HUES48 (cell line): ENCODE measurements around the gene SNAPIN.

Experiments used
- H3K27ac ChIP-seq: one replicate; pipeline ENCODE4 v1.7.0; 2013; ENCODE audit warnings: low read depth, low read length, inconsistent platforms
- H3K27me3 ChIP-seq: 2 replicates; pipeline ENCODE4 v1.6.1; 2013; ENCODE audit warnings: mild to moderate bottlenecking, low read length; ENCODE audit not compliant: control insufficient read depth, insufficient read depth
- H3K36me3 ChIP-seq: 2 replicates; pipeline ENCODE4 v1.6.1; 2013; ENCODE audit warnings: low read length; ENCODE audit not compliant: control insufficient read depth, insufficient read depth
- H3K4me1 ChIP-seq: 2 replicates; pipeline ENCODE4 v1.6.1; 2013; ENCODE audit warnings: mild to moderate bottlenecking, low read length; ENCODE audit not compliant: control insufficient read depth, insufficient read depth
- H3K4me3 ChIP-seq: 2 replicates; pipeline ENCODE4 v1.5.1; 2013; ENCODE audit warnings: mild to moderate bottlenecking, low read depth, low read length
- H3K9ac ChIP-seq: 2 replicates; pipeline ENCODE4 v1.6.1; 2013; ENCODE audit warnings: mild to moderate bottlenecking, low read depth, low read length, moderate library complexity
- H3K9me3 ChIP-seq: 2 replicates; pipeline ENCODE4 v1.6.1; 2013; ENCODE audit warnings: low read length; ENCODE audit not compliant: control insufficient read depth, insufficient read depth

The SNAPIN gene

GRCh38 chr1:153649137-153649862 is 9.2 kb upstream of the SNAPIN start:
- Histone ChIP-seq H3K9me3 (no peaks in the 10 kb centered on the region), H3K27ac (no peak overlapping the region), H3K9ac (no peak overlapping the region), H3K36me3 (peaks cover 24% of the 10 kb centered on the region), H3K27me3 (no peaks in the 10 kb centered on the region), H3K4me1 (no peaks in the 10 kb centered on the region), H3K4me3 (no peak overlapping the region)

- H3K36me3 ChIP-seq: peaks cover 19% of the 10 kb centered on the region
- no peak overlapping the region for H3K27ac ChIP-seq
These were observed 8.7 kb upstream of the SNAPIN start for GRCh38 chr1:153649863-153650235.

GRCh38 chr1:153651771-153652170 is 6.7 kb upstream of the SNAPIN start:
- no peaks in the 10 kb centered on the region for H3K36me3 ChIP-seq

More at GRCh38 chr1:153649863-153650235, 8.7 kb upstream of the SNAPIN start:
- Histone ChIP-seq H3K4me1 (no peaks in the 10 kb centered on the region), H3K9me3 (no peaks in the 10 kb centered on the region), H3K27me3 (no peaks in the 10 kb centered on the region), H3K9ac (no peak overlapping the region), H3K4me3 (no peak overlapping the region)

GRCh38 chr1:153652805-153653500 is 5.5 kb upstream of the SNAPIN start:
- Histone ChIP-seq H3K27me3 (no peaks in the 10 kb centered on the region), H3K27ac (no peak overlapping the region), H3K9me3 (no peaks in the 10 kb centered on the region), H3K4me1 (no peaks in the 10 kb centered on the region), H3K9ac (no peak overlapping the region), H3K4me3 (no peak overlapping the region), H3K36me3 (no peaks in the 10 kb centered on the region)

More at GRCh38 chr1:153651771-153652170, 6.7 kb upstream of the SNAPIN start:
- Histone ChIP-seq H3K27ac (no peak overlapping the region), H3K9me3 (no peaks in the 10 kb centered on the region), H3K9ac (no peak overlapping the region), H3K4me1 (no peaks in the 10 kb centered on the region), H3K4me3 (no peak overlapping the region), H3K27me3 (no peaks in the 10 kb centered on the region)

GRCh38 chr1:153655333-153655732 is 3.2 kb upstream of the SNAPIN start:
- H3K27me3 ChIP-seq: no peaks in the 10 kb centered on the region
- H3K36me3 ChIP-seq: peaks cover 4% of the 10 kb centered on the region; the same call in 1 of the 2 replicates
- no peaks in the 10 kb centered on the region for H3K9me3 ChIP-seq
- H3K4me1 ChIP-seq: peaks cover 5% of the 10 kb centered on the region
- no peak overlapping the region for H3K27ac ChIP-seq
- no peak overlapping the region for H3K4me3 ChIP-seq
- H3K9ac ChIP-seq: no peak overlapping the region

GRCh38 chr1:153659175-153659534 is 652 bp downstream of the SNAPIN start:
- Histone ChIP-seq H3K27ac (peak overlapping the region; percentile 95), H3K9me3 (no peaks in the 10 kb centered on the region), H3K4me1 (peaks cover 5% of the 10 kb centered on the region), H3K27me3 (no peaks in the 10 kb centered on the region), H3K9ac (peak overlapping the region; percentile 91; the same call in 1 of the 2 replicates), H3K4me3 (peak overlapping the region; percentile 100), H3K36me3 (peaks cover 40% of the 10 kb centered on the region)

- Histone ChIP-seq H3K9me3 (no peaks in the 10 kb centered on the region), H3K4me1 (peaks cover 5% of the 10 kb centered on the region), H3K27ac (no peak overlapping the region), H3K4me3 (peak overlapping the region; percentile 100), H3K9ac (no peak overlapping the region), H3K36me3 (peaks cover 45% of the 10 kb centered on the region), H3K27me3 (no peaks in the 10 kb centered on the region)
These were observed 1.2 kb downstream of the SNAPIN start for GRCh38 chr1:153659656-153660055.

- peaks cover 5% of the 10 kb centered on the region for H3K4me1 ChIP-seq
- H3K9ac ChIP-seq: no peak overlapping the region
- no peaks in the 10 kb centered on the region for H3K27me3 ChIP-seq
- peaks cover 61% of the 10 kb centered on the region for H3K36me3 ChIP-seq
- H3K4me3 ChIP-seq: no peak overlapping the region
- H3K9me3 ChIP-seq: no peaks in the 10 kb centered on the region
- H3K27ac ChIP-seq: no peak overlapping the region
These were observed 2.7 kb downstream of the SNAPIN start for GRCh38 chr1:153661111-153661708.

GRCh38 chr1:153662269-153662668 is 3.8 kb downstream of the SNAPIN start:
- H3K9ac ChIP-seq: no peak overlapping the region
- H3K9me3 ChIP-seq: no peaks in the 10 kb centered on the region
- H3K4me1 ChIP-seq: peaks cover 5% of the 10 kb centered on the region
- H3K36me3 ChIP-seq: peaks cover 72% of the 10 kb centered on the region
- H3K27me3 ChIP-seq: no peaks in the 10 kb centered on the region
- H3K4me3 ChIP-seq: no peak overlapping the region
- H3K27ac ChIP-seq: no peak overlapping the region

- peaks cover 5% of the 10 kb centered on the region for H3K4me1 ChIP-seq
- H3K4me3 ChIP-seq: no peak overlapping the region
- H3K9ac ChIP-seq: no peak overlapping the region
- no peaks in the 10 kb centered on the region for H3K9me3 ChIP-seq
- no peaks in the 10 kb centered on the region for H3K27me3 ChIP-seq
- H3K27ac ChIP-seq: no peak overlapping the region
- peaks cover 81% of the 10 kb centered on the region for H3K36me3 ChIP-seq
These were observed 4.7 kb downstream of the SNAPIN start for GRCh38 chr1:153663211-153663610.

GRCh38 chr1:153667439-153667838 is 8.9 kb downstream of the SNAPIN start:
- Histone ChIP-seq H3K27ac (no peak overlapping the region), H3K36me3 (peaks cover 76% of the 10 kb centered on the region), H3K4me1 (peaks cover 4% of the 10 kb centered on the region; the same call in 1 of the 2 replicates), H3K9me3 (no peaks in the 10 kb centered on the region), H3K27me3 (no peaks in the 10 kb centered on the region), H3K4me3 (no peak overlapping the region), H3K9ac (no peak overlapping the region)
